ENCODE results near the gene ACTL8. TPM values are rescaled to one million over a fixed set of nuclear protein-coding genes. Genes with fewer than 3 reads are reported as not detected.

The ACTL8 gene
- total RNA-seq, 1 experiment from 2014 or later = 0.69 TPM

GRCh38 chr1:17733661-17734060, 21.5 kb upstream of the ACTL8 start:
- ATAC-seq = no peak
- no TSS peak for BruUV-seq (replicated peaks)
- Histone ChIP-seq H3K27me3 (ENCODE audit: insufficient read depth, low read length) (no peaks in the 10 kb centered on the region), H3K4me2 (ENCODE audit: low read length) (no peak overlapping the region), H2AFZ (ENCODE audit: low read depth, low read length, poor library complexity, severe bottlenecking) (no peak overlapping the region), H4K20me1 (ENCODE audit: insufficient read depth) (no peaks in the 10 kb centered on the region), H3K9ac (ENCODE audit: low read length) (no peak overlapping the region), H3K4me1 (ENCODE audit: control insufficient read depth in 1 of 2, insufficient read depth in 2 of 2, low read length in 2 of 2) (peaks cover 0 to 7% of the 10 kb centered on the region in 2 experiments; a peak in 2 of 4 replicates), H3K27ac (ENCODE audit: low read depth, low read length) (no peak overlapping the region), H3K36me3 (ENCODE audit: control insufficient read depth in 1 of 2, insufficient read depth in 2 of 2, low read length in 2 of 2) (no peaks in the 10 kb centered on the region), H3K9me2 (ENCODE audit: insufficient read depth) (no peaks in the 10 kb centered on the region), H3K9me3 (ENCODE audit: control insufficient read depth in 1 of 2, insufficient read depth in 1 of 2, low read depth in 1 of 2, low read length in 2 of 2) (no peaks in the 10 kb centered on the region), H3K79me2 (ENCODE audit: insufficient read depth, low read length) (no peaks in the 10 kb centered on the region), H3K4me3 (replicated peaks in 1 of 2; ENCODE audit: low read depth in 1 of 2, low read length in 2 of 2) (no peak overlapping the region)
- ChIA-PET POLR2A (interaction anchor here (0.6 kb wide), 1 partner anchor 303 kb away, joined by 5 read pairs; no protein-coding TSS in a partner anchor), CTCF (interaction anchor here (1.4 kb wide), 1 partner anchor 20 kb away, joined by 3 read pairs; no protein-coding TSS in a partner anchor), RAD21 (ENCODE audit: low non-redundant PET in 1 of 2, low total read pairs in 2 of 2, uncharacterized antibody in 2 of 2, unreplicated experiment in 2 of 2) (no interaction called here)
- intact Hi-C loops (cut with micrococcal nuclease) = no loop called here
- DNase-seq (ENCODE audit: low read depth, low spot score) = no peak
- TF ChIP-seq EZH2phosphoT487 (IDR thresholded peaks at IDR 0.05; ENCODE audit: borderline replicate concordance) (no peak), FOSL1 (IDR thresholded peaks at IDR 0.05; ENCODE audit: low read depth) (no peak), ZNF274 (IDR thresholded peaks at IDR 0.05; ENCODE audit: low read depth, low read length) (no peak), ELF1 (IDR thresholded peaks at IDR 0.05; ENCODE audit: borderline replicate concordance, low read depth) (no peak), SP1 (IDR thresholded peaks at IDR 0.05; ENCODE audit: low read depth) (no peak), CEBPB (IDR thresholded peaks at IDR 0.05; ENCODE audit: low read depth) (no peak)
- TF ChIP-seq, protein P1, sequence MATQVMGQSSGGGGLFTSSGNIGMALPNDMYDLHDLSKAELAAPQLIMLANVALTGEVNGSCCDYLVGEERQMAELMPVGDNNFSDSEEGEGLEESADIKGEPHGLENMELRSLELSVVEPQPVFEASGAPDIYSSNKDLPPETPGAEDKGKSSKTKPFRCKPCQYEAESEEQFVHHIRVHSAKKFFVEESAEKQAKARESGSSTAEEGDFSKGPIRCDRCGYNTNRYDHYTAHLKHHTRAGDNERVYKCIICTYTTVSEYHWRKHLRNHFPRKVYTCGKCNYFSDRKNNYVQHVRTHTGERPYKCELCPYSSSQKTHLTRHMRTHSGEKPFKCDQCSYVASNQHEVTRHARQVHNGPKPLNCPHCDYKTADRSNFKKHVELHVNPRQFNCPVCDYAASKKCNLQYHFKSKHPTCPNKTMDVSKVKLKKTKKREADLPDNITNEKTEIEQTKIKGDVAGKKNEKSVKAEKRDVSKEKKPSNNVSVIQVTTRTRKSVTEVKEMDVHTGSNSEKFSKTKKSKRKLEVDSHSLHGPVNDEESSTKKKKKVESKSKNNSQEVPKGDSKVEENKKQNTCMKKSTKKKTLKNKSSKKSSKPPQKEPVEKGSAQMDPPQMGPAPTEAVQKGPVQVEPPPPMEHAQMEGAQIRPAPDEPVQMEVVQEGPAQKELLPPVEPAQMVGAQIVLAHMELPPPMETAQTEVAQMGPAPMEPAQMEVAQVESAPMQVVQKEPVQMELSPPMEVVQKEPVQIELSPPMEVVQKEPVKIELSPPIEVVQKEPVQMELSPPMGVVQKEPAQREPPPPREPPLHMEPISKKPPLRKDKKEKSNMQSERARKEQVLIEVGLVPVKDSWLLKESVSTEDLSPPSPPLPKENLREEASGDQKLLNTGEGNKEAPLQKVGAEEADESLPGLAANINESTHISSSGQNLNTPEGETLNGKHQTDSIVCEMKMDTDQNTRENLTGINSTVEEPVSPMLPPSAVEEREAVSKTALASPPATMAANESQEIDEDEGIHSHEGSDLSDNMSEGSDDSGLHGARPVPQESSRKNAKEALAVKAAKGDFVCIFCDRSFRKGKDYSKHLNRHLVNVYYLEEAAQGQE (IDR thresholded peaks at IDR 0.05; ENCODE audit: low read depth) = no peak
